ENCODE data around the gene TRAPPC12.

Gene TRAPPC12

GRCh38 chr2:3478846-3479385, 99.4 kb downstream of the TRAPPC12 start:
- TF ChIP-seq CTCF (IDR thresholded peaks at IDR 0.05; ENCODE audit: low read depth, low read length) = no peak
- H3K4me3 ChIP-seq (ENCODE audit: low read depth, low read length) = no peak overlapping the region

- TF ChIP-seq CTCF (IDR thresholded peaks at IDR 0.05; ENCODE audit: low read depth, low read length) = no peak
- no peak overlapping the region for H3K4me3 ChIP-seq (ENCODE audit: low read depth, low read length)
Observed at GRCh38 chr2:3479430-3480320, 100.2 kb downstream of the TRAPPC12 start.

- TF ChIP-seq CTCF (IDR thresholded peaks at IDR 0.05; ENCODE audit: low read depth, low read length) = no peak
- no peak overlapping the region for H3K4me3 ChIP-seq (ENCODE audit: low read depth, low read length)
Observed at GRCh38 chr2:3480352-3481010, 101.0 kb downstream of the TRAPPC12 start.

- H3K4me3 ChIP-seq (ENCODE audit: low read depth, low read length) = no peak overlapping the region
- TF ChIP-seq CTCF (IDR thresholded peaks at IDR 0.05; ENCODE audit: low read depth, low read length) = no peak
Observed at GRCh38 chr2:3481011-3481400, 101.5 kb downstream of the TRAPPC12 start.

DNA sequence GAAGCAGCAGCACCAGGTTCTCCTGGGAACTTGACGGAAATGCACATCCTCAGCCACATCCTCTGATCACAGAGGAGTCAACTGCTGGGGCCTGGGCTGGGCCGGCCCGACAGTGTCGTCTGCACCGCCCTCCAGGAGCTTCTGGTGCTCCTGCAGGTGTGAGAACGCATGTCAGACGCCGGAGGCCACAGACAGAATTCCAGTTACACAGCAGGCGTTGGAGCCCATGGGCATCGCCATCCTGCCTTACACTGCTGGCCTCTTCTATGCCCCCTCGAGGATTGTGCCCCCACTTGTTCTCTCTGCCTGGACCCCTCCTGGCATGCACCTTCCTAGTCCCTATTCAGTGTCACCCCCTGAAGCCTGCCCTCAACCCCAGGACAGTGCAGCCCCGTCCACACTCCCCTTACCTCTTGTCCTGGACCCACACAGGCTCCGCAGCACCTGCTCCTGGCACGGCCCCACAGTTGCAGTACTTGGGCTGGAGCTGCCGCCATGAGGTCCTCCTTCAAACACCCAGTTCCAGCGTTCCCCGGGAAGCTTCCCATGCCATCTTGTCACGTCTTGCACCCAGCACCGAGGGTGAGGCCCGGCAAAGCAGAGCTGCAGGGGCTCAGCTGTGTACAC, 102.4 kb downstream of the TRAPPC12 start:
- H3K4me3 ChIP-seq (ENCODE audit: low read depth, low read length) = no peak overlapping the region
- no peak for TF ChIP-seq CTCF (IDR thresholded peaks at IDR 0.05; ENCODE audit: low read depth, low read length)

GRCh38 chr2:3482363-3482821, 102.9 kb downstream of the TRAPPC12 start:
- TF ChIP-seq CTCF (IDR thresholded peaks at IDR 0.05; ENCODE audit: low read depth, low read length) = no peak
- H3K4me3 ChIP-seq (ENCODE audit: low read depth, low read length) = no peak overlapping the region
